ENCODE results near the gene RHOJ. TPM values are rescaled to one million over a fixed set of nuclear protein-coding genes. Genes with fewer than 3 reads are reported as not detected.

RHOJ gene
- total RNA-seq, 2 experiments from 2014 or later, result not detected

DNA sequence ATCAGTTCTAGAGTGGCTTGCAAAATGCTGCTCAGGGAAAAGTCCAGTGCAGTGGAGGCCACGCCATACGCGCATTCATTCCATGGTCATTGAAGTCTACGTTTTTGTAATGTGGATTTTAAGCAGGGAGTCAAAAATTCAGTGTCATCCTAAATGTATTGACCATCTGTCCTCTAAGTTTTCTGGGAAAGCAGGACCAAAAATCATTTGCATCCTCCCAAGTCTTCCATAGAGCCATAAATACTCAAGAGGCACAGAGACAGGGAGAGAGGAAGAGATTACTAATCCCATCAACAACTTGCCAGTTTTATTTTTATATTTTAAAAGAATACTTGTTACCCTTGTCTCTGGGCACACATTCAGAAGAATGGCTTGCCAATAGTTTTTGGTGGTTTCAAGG lies 36.9 kb downstream of the RHOJ start:
- Mint-ChIP-seq H3K27ac (no peak overlapping the region), H3K4me3 (no peak overlapping the region), H3K36me3 (ENCODE audit: low read depth) (no peaks in the 10 kb centered on the region), H3K9me3 (no peaks in the 10 kb centered on the region), H3K4me1 (ENCODE audit: low read depth) (no peaks in the 10 kb centered on the region), H3K27me3 (peaks cover 15% of the 10 kb centered on the region)
- intact Hi-C loops (cut with micrococcal nuclease), result no loop called here
- DNase-seq (no peak), ATAC-seq (no peak)
- ChIA-PET CTCF (no interaction called here), POLR2A (no interaction called here)
- TF ChIP-seq, protein P1, sequence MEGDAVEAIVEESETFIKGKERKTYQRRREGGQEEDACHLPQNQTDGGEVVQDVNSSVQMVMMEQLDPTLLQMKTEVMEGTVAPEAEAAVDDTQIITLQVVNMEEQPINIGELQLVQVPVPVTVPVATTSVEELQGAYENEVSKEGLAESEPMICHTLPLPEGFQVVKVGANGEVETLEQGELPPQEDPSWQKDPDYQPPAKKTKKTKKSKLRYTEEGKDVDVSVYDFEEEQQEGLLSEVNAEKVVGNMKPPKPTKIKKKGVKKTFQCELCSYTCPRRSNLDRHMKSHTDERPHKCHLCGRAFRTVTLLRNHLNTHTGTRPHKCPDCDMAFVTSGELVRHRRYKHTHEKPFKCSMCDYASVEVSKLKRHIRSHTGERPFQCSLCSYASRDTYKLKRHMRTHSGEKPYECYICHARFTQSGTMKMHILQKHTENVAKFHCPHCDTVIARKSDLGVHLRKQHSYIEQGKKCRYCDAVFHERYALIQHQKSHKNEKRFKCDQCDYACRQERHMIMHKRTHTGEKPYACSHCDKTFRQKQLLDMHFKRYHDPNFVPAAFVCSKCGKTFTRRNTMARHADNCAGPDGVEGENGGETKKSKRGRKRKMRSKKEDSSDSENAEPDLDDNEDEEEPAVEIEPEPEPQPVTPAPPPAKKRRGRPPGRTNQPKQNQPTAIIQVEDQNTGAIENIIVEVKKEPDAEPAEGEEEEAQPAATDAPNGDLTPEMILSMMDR (IDR thresholded peaks at IDR 0.05), result no peak

DNA sequence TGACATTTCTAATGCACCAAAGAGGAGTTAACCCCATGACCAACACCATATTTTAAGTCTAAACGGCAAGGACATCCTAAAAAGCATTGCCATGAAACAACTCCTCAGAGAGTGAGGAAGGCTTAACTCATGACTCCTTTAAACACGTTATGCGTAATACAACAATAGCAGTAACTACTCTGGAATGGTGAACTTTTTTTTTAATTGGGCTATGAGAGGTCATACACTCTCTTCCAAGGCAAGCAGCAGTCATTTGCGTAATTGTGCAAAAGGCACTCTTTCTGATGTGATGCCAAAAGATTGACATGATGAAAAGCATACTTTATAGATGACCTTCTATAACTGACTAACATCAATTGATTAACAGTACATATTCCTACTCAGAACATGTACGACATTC lies 39.4 kb downstream of the RHOJ start:
- intact Hi-C loops (cut with micrococcal nuclease), result no loop called here
- ATAC-seq, result no peak
- Mint-ChIP-seq H3K9me3 (no peaks in the 10 kb centered on the region), H3K27me3 (peaks cover 9% of the 10 kb centered on the region), H3K4me3 (no peak overlapping the region), H3K27ac (no peak overlapping the region), H3K4me1 (ENCODE audit: low read depth) (no peaks in the 10 kb centered on the region), H3K36me3 (ENCODE audit: low read depth) (no peaks in the 10 kb centered on the region)
- POLR2A ChIA-PET, result no interaction called here
- TF ChIP-seq, protein P1 (IDR thresholded peaks at IDR 0.05), result no peak
- DNase-seq, result no peak
- CTCF ChIA-PET, result interaction anchor here (0.9 kb wide), 1 partner anchor 25 kb away, joined by 3 read pairs; no protein-coding TSS in a partner anchor

DNA sequence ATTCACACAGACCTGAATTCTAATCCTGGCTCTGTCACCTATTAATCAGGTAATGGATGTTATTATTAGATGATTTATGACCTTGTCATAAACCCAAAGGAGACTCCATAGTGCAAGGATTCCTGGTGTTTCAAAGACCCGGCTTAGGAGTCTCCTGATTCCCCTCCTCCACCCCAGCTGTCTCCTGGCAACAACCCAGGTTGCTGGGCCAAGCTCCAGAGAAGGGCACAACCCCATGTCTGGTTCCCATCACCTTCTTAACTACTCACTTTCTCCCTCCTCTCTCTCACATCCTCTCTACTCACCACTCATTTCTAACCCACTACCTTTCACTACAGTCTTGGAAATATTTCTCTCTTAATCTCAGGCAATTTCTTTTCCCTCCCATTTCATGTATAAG lies 41.6 kb downstream of the RHOJ start:
- H3K27ac Mint-ChIP-seq, result no peak overlapping the region
- CTCF ChIA-PET, result interaction anchor here (1.8 kb wide), 1 partner anchor 8 kb away, joined by 7 read pairs; no protein-coding TSS in a partner anchor
- ATAC-seq, result no peak
- H3K4me1 Mint-ChIP-seq (ENCODE audit: low read depth), result no peaks in the 10 kb centered on the region
- no peak for DNase-seq
- no peaks in the 10 kb centered on the region for H3K9me3 Mint-ChIP-seq
- TF ChIP-seq, protein P1 (IDR thresholded peaks at IDR 0.05), result no peak
- H3K27me3 Mint-ChIP-seq, result peaks cover 11% of the 10 kb centered on the region
- intact Hi-C loops (cut with micrococcal nuclease), result no loop called here
- H3K4me3 Mint-ChIP-seq, result no peak overlapping the region
- no peaks in the 10 kb centered on the region for H3K36me3 Mint-ChIP-seq (ENCODE audit: low read depth)
- POLR2A ChIA-PET, result no interaction called here

DNA sequence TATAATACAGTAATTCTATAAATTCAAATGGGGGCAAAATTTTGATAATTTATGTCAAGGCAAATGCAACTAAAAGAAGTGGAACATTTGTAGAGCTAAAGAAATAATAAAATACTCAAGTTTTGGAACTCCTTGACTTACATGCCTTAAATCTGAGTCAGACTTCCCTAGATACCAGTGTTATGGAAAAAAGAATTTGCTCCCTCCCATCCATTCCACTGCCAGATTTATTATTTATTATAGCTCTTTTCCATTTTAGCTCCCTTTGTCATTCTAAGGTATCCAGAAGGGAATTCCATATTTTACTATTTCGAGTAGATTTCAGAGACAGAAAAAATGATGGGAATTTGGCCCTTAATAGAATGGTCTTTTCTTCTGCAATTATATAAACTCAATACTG lies 44.0 kb downstream of the RHOJ start:
- ChIA-PET POLR2A (no interaction called here), CTCF (no interaction called here)
- peaks cover 11% of the 10 kb centered on the region for H3K27me3 Mint-ChIP-seq
- H3K36me3 Mint-ChIP-seq (ENCODE audit: low read depth), result no peaks in the 10 kb centered on the region
- intact Hi-C loops (cut with micrococcal nuclease), result no loop called here
- no peaks in the 10 kb centered on the region for H3K9me3 Mint-ChIP-seq
- ATAC-seq (no peak), DNase-seq (no peak)
- TF ChIP-seq, protein P1 (IDR thresholded peaks at IDR 0.05), result no peak
- H3K4me3 Mint-ChIP-seq, result no peak overlapping the region
- H3K27ac Mint-ChIP-seq, result no peak overlapping the region
- no peaks in the 10 kb centered on the region for H3K4me1 Mint-ChIP-seq (ENCODE audit: low read depth)

DNA sequence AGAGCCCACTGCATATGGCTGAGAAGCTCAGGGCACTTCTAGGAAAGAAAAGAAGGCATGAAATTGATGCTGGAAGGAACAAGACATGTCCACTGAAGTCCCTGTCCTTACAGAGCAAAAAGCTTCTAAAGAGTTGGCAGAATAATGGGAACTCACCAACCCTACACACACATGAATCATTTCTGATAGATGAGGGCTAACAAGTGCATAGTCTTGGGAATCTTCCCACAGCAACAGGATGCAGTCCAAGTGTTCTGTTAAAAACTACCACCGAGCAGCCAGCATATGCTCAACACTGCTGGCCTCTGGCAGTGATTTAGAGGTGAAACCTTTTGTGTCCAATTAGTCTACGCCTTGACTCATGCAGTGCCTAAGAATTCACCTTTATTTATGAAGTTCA lies 44.8 kb downstream of the RHOJ start:
- POLR2A ChIA-PET, result interaction anchor here (0.6 kb wide), 1 partner anchor 137 kb away, joined by 3 read pairs; no protein-coding TSS in a partner anchor

More for the DNA sequence above, 44.8 kb downstream of the RHOJ start:
- Mint-ChIP-seq H3K4me1 (ENCODE audit: low read depth) (no peaks in the 10 kb centered on the region), H3K27ac (no peak overlapping the region), H3K36me3 (ENCODE audit: low read depth) (no peaks in the 10 kb centered on the region), H3K4me3 (no peak overlapping the region), H3K27me3 (peaks cover 9% of the 10 kb centered on the region), H3K9me3 (no peaks in the 10 kb centered on the region)
- TF ChIP-seq, protein P1 (IDR thresholded peaks at IDR 0.05), result no peak
- intact Hi-C loops (cut with micrococcal nuclease), result no loop called here
- DNase-seq (no peak), ATAC-seq (no peak)
- CTCF ChIA-PET, result no interaction called here

Data from activated CD8-positive, alpha-beta T cell treated with anti-CD3 and anti-CD28 coated beads for 36 hours (primary cell).